ENCODE results near the gene DBR1.

The DBR1 gene

GRCh38 chr3:138220242-138220641 is 45.5 kb upstream of the DBR1 start:
- no CpG with 5 or more reads among the region's 1 CpG for WGBS, 2 donors (ENCODE audit: extremely low coverage in 2 of 2, insufficient read length in 2 of 2, insufficient replicate concordance in 1 of 2)
- no peak overlapping the region for H3K4me3 ChIP-seq (ENCODE audit: low read length in 2 of 2)
- H3K4ac ChIP-seq (ENCODE audit: low read length): no peak overlapping the region
- H3K14ac ChIP-seq (ENCODE audit: low read length): no peak overlapping the region
- no peaks in the 10 kb centered on the region for H3K9me3 ChIP-seq (replicated peaks in 1 of 2; ENCODE audit: control insufficient read depth in 2 of 2, insufficient read depth in 1 of 2, low read depth in 1 of 2, low read length in 2 of 2)
- H2BK15ac ChIP-seq (ENCODE audit: low read length): no peak overlapping the region
- H2BK12ac ChIP-seq (ENCODE audit: low read length): no peak overlapping the region
- H3K27me3 ChIP-seq (ENCODE audit: control insufficient read depth in 3 of 3, insufficient read depth in 3 of 3, low read depth in 1 of 3, low read length in 3 of 3): no peaks in the 10 kb centered on the region
- H3K4me2 ChIP-seq (ENCODE audit: insufficient read depth, low read length, poor library complexity, severe bottlenecking): no peak overlapping the region
- no peak overlapping the region for H3K27ac ChIP-seq (replicated peaks; ENCODE audit: low read length)
- no peaks in the 10 kb centered on the region for H3K4me1 ChIP-seq (ENCODE audit: control insufficient read depth in 2 of 2, insufficient read depth in 1 of 2, low read depth in 1 of 2, low read length in 2 of 2)
- H2BK5ac ChIP-seq (ENCODE audit: low read length): no peak overlapping the region
- no peak overlapping the region for H4K91ac ChIP-seq (ENCODE audit: low read depth, low read length, poor library complexity)
- H3K18ac ChIP-seq (ENCODE audit: low read length): no peak overlapping the region
- no peak overlapping the region for H3K23ac ChIP-seq (ENCODE audit: low read depth, low read length, poor library complexity)
- H4K8ac ChIP-seq (ENCODE audit: low read depth, low read length): no peak overlapping the region
- H2AK5ac ChIP-seq (ENCODE audit: low read depth, low read length): no peak overlapping the region
- H2AFZ ChIP-seq (ENCODE audit: low read length): no peak overlapping the region
- DNase-seq (ENCODE audit: low spot score): no peak
- peaks cover 2% of the 10 kb centered on the region for H3K79me1 ChIP-seq (ENCODE audit: low read depth, low read length)
- H2BK120ac ChIP-seq (ENCODE audit: low read depth, low read length): no peak overlapping the region
- peaks cover 10 to 55% of the 10 kb centered on the region in 2 donors for H3K36me3 ChIP-seq (replicated peaks in 1 of 2; ENCODE audit: control insufficient read depth in 2 of 2, insufficient read depth in 2 of 2, low read length in 2 of 2)
- H3K9ac ChIP-seq (ENCODE audit: low read depth, low read length, poor library complexity): no peak overlapping the region

GRCh38 chr3:138219255-138219654 is 44.5 kb upstream of the DBR1 start:
- DNase-seq (ENCODE audit: low spot score): no peak
- WGBS, 2 donors (ENCODE audit: extremely low coverage in 2 of 2, insufficient read length in 2 of 2, insufficient replicate concordance in 1 of 2): no CpG with 5 or more reads among the region's 1 CpG
- H3K23ac ChIP-seq (ENCODE audit: low read depth, low read length, poor library complexity): no peak overlapping the region

GRCh38 chr3:138213398-138214085 is 38.8 kb upstream of the DBR1 start:
- Histone ChIP-seq H2BK12ac (ENCODE audit: low read length) (no peak overlapping the region), H3K14ac (ENCODE audit: low read length) (no peak overlapping the region), H2BK120ac (ENCODE audit: low read depth, low read length) (no peak overlapping the region), H3K36me3 (replicated peaks in 1 of 2; ENCODE audit: control insufficient read depth in 2 of 2, insufficient read depth in 2 of 2, low read length in 2 of 2) (peaks cover 0 to 53% of the 10 kb centered on the region in 2 donors), H2BK15ac (ENCODE audit: low read length) (no peak overlapping the region), H3K4me2 (ENCODE audit: insufficient read depth, low read length, poor library complexity, severe bottlenecking) (no peak overlapping the region), H2AK5ac (ENCODE audit: low read depth, low read length) (no peak overlapping the region), H3K4me3 (ENCODE audit: low read length in 2 of 2) (no peak overlapping the region), H3K9ac (ENCODE audit: low read depth, low read length, poor library complexity) (no peak overlapping the region), H3K79me1 (ENCODE audit: low read depth, low read length) (no peaks in the 10 kb centered on the region), H3K27ac (replicated peaks; ENCODE audit: low read length) (no peak overlapping the region), H3K4me1 (ENCODE audit: control insufficient read depth in 2 of 2, insufficient read depth in 1 of 2, low read depth in 1 of 2, low read length in 2 of 2) (peaks cover 0 to 2% of the 10 kb centered on the region in 2 donors), H3K18ac (ENCODE audit: low read length) (no peak overlapping the region), H2AFZ (ENCODE audit: low read length) (no peak overlapping the region), H2BK5ac (ENCODE audit: low read length) (no peak overlapping the region), H4K8ac (ENCODE audit: low read depth, low read length) (no peak overlapping the region), H3K23ac (ENCODE audit: low read depth, low read length, poor library complexity) (no peak overlapping the region), H3K27me3 (ENCODE audit: control insufficient read depth in 3 of 3, insufficient read depth in 3 of 3, low read depth in 1 of 3, low read length in 3 of 3) (no peaks in the 10 kb centered on the region), H3K9me3 (replicated peaks in 1 of 2; ENCODE audit: control insufficient read depth in 2 of 2, insufficient read depth in 1 of 2, low read depth in 1 of 2, low read length in 2 of 2) (no peaks in the 10 kb centered on the region), H4K91ac (ENCODE audit: low read depth, low read length, poor library complexity) (no peak overlapping the region), H3K4ac (ENCODE audit: low read length) (no peak overlapping the region)
- WGBS, 2 donors (ENCODE audit: extremely low coverage in 2 of 2, insufficient read length in 2 of 2, insufficient replicate concordance in 1 of 2): no CpG with 5 or more reads among the region's 7 CpGs
- no peak for DNase-seq (ENCODE audit: low spot score)

More at GRCh38 chr3:138219255-138219654, 44.5 kb upstream of the DBR1 start:
- Histone ChIP-seq H2BK12ac (ENCODE audit: low read length) (no peak overlapping the region), H3K9ac (ENCODE audit: low read depth, low read length, poor library complexity) (no peak overlapping the region), H2AK5ac (ENCODE audit: low read depth, low read length) (no peak overlapping the region), H3K4me1 (ENCODE audit: control insufficient read depth in 2 of 2, insufficient read depth in 1 of 2, low read depth in 1 of 2, low read length in 2 of 2) (no peaks in the 10 kb centered on the region), H3K14ac (ENCODE audit: low read length) (no peak overlapping the region), H2AFZ (ENCODE audit: low read length) (no peak overlapping the region), H2BK5ac (ENCODE audit: low read length) (no peak overlapping the region), H3K9me3 (replicated peaks in 1 of 2; ENCODE audit: control insufficient read depth in 2 of 2, insufficient read depth in 1 of 2, low read depth in 1 of 2, low read length in 2 of 2) (no peaks in the 10 kb centered on the region), H3K36me3 (replicated peaks in 1 of 2; ENCODE audit: control insufficient read depth in 2 of 2, insufficient read depth in 2 of 2, low read length in 2 of 2) (peaks cover 7 to 50% of the 10 kb centered on the region in 2 donors), H3K4ac (ENCODE audit: low read length) (no peak overlapping the region), H2BK120ac (ENCODE audit: low read depth, low read length) (no peak overlapping the region), H3K79me1 (ENCODE audit: low read depth, low read length) (peaks cover 2% of the 10 kb centered on the region), H3K4me3 (ENCODE audit: low read length in 2 of 2) (no peak overlapping the region), H3K4me2 (ENCODE audit: insufficient read depth, low read length, poor library complexity, severe bottlenecking) (no peak overlapping the region), H3K18ac (ENCODE audit: low read length) (no peak overlapping the region), H4K8ac (ENCODE audit: low read depth, low read length) (no peak overlapping the region), H2BK15ac (ENCODE audit: low read length) (no peak overlapping the region), H3K27me3 (ENCODE audit: control insufficient read depth in 3 of 3, insufficient read depth in 3 of 3, low read depth in 1 of 3, low read length in 3 of 3) (no peaks in the 10 kb centered on the region), H3K27ac (replicated peaks; ENCODE audit: low read length) (no peak overlapping the region), H4K91ac (ENCODE audit: low read depth, low read length, poor library complexity) (no peak overlapping the region)

GRCh38 chr3:138210528-138210927 is 35.8 kb upstream of the DBR1 start:
- H3K79me1 ChIP-seq (ENCODE audit: low read depth, low read length): no peaks in the 10 kb centered on the region
- H4K8ac ChIP-seq (ENCODE audit: low read depth, low read length): no peak overlapping the region
- H3K4me1 ChIP-seq (ENCODE audit: control insufficient read depth in 2 of 2, insufficient read depth in 1 of 2, low read depth in 1 of 2, low read length in 2 of 2): peaks cover 0 to 2% of the 10 kb centered on the region in 2 donors
- peak; percentile 5 for DNase-seq (ENCODE audit: low spot score)
- H2AK5ac ChIP-seq (ENCODE audit: low read depth, low read length): no peak overlapping the region
- H2BK5ac ChIP-seq (ENCODE audit: low read length): no peak overlapping the region
- H3K14ac ChIP-seq (ENCODE audit: low read length): no peak overlapping the region
- no peak overlapping the region for H2AFZ ChIP-seq (ENCODE audit: low read length)
- no peak overlapping the region for H2BK120ac ChIP-seq (ENCODE audit: low read depth, low read length)
- H3K4ac ChIP-seq (ENCODE audit: low read length): no peak overlapping the region
- H3K23ac ChIP-seq (ENCODE audit: low read depth, low read length, poor library complexity): no peak overlapping the region
- H2BK12ac ChIP-seq (ENCODE audit: low read length): no peak overlapping the region
- peaks cover 0 to 55% of the 10 kb centered on the region in 2 donors for H3K36me3 ChIP-seq (replicated peaks in 1 of 2; ENCODE audit: control insufficient read depth in 2 of 2, insufficient read depth in 2 of 2, low read length in 2 of 2)
- H3K27ac ChIP-seq (replicated peaks; ENCODE audit: low read length): no peak overlapping the region
- H3K27me3 ChIP-seq (ENCODE audit: control insufficient read depth in 3 of 3, insufficient read depth in 3 of 3, low read depth in 1 of 3, low read length in 3 of 3): no peaks in the 10 kb centered on the region
- no peak overlapping the region for H3K9ac ChIP-seq (ENCODE audit: low read depth, low read length, poor library complexity)
- H3K4me2 ChIP-seq (ENCODE audit: insufficient read depth, low read length, poor library complexity, severe bottlenecking): peak overlapping the region; percentile 36
- H3K4me3 ChIP-seq (ENCODE audit: low read length in 2 of 2): no peak overlapping the region
- no peak overlapping the region for H3K18ac ChIP-seq (ENCODE audit: low read length)
- H2BK15ac ChIP-seq (ENCODE audit: low read length): no peak overlapping the region
- WGBS, 2 donors (ENCODE audit: extremely low coverage in 2 of 2, insufficient read length in 2 of 2, insufficient replicate concordance in 1 of 2): no CpG with 5 or more reads among the region's 3 CpGs
- no peak overlapping the region for H4K91ac ChIP-seq (ENCODE audit: low read depth, low read length, poor library complexity)
- H3K9me3 ChIP-seq (replicated peaks in 1 of 2; ENCODE audit: control insufficient read depth in 2 of 2, insufficient read depth in 1 of 2, low read depth in 1 of 2, low read length in 2 of 2): peaks cover 0 to 2% of the 10 kb centered on the region in 2 donors
